Spleen (tissue), 11 donors: ENCODE measurements around the gene NEDD4L. TPM values are rescaled to one million over a fixed set of nuclear protein-coding genes. Genes with fewer than 3 reads are reported as not detected.

Source experiments
- DNase-seq: peaks from one replicate; pipeline ENCODE4 v3.0.0-alpha.2; 2020
- H3K27ac ChIP-seq, 8 donors: fragments of 200-600 bp; sonication (generic) in 7 of 8; 1 replicate in 4 of 8; 2 replicates in 4 of 8; pipeline versions ENCODE4 v1.5.0 to v1.8.0; 2016 to 2021; ENCODE audit warnings: inconsistent platforms in 4 of 8, mild to moderate bottlenecking in 4 of 8, moderate library complexity in 1 of 8
- H3K27me3 ChIP-seq, 7 donors: fragments of 200-600 bp; sonication (generic) in 6 of 7; replicated peaks in 1 of 7; 1 replicate in 4 of 7; 2 replicates in 3 of 7; pipeline versions ENCODE4 v1.5.0 to v1.8.0; 2016 to 2021; ENCODE audit warnings: inconsistent platforms in 3 of 7, mild to moderate bottlenecking in 1 of 7
- H3K36me3 ChIP-seq, 6 donors: fragments of 200-600 bp; sonication (generic) in 5 of 6; 1 replicate in 4 of 6; 2 replicates in 2 of 6; pipeline versions ENCODE4 v1.5.0 to v1.8.0; 2016 to 2021; ENCODE audit warnings: inconsistent platforms in 2 of 6
- H3K4me1 ChIP-seq, 6 donors: fragments of 200-600 bp; sonication (generic) in 5 of 6; 1 replicate in 3 of 6; 2 replicates in 3 of 6; pipeline versions ENCODE4 v1.5.0 to v1.8.0; 2016 to 2021; ENCODE audit warnings: inconsistent platforms in 3 of 6
- H3K4me3 ChIP-seq, 8 donors: fragments of 200-600 bp; sonication (generic) in 7 of 8; 1 replicate in 4 of 8; 2 replicates in 4 of 8; pipeline versions ENCODE4 v1.5.0 to v1.8.0; 2016 to 2021; ENCODE audit warnings: inconsistent platforms in 4 of 8, mild to moderate bottlenecking in 4 of 8, moderate library complexity in 2 of 8
- H3K9me3 ChIP-seq, 8 donors: fragments of 200-600 bp; sonication (generic) in 7 of 8; 1 replicate in 4 of 8; 2 replicates in 4 of 8; pipeline versions ENCODE4 v1.5.0 to v1.8.0; 2016 to 2021; ENCODE audit warnings: inconsistent platforms in 4 of 8
- CTCF ChIP-seq, 11 experiments: fragments of 200-600 bp in 7 of 11; fragments of 450-650 bp in 4 of 11; sonication (generic) in 4 of 11; IDR thresholded peaks in 8 of 11; conservative IDR thresholded peaks in 3 of 11; 1 replicate in 7 of 11; 2 replicates in 4 of 11; pipeline versions ENCODE4 v1.4.0 to v1.8.0; 2016 to 2021; ENCODE audit warnings: antibody characterized with exemption in 11 of 11, inconsistent platforms in 4 of 11, mild to moderate bottlenecking in 1 of 11
- POLR2A ChIP-seq, 3 donors: fragments of 450-650 bp; IDR thresholded peaks; one replicate each; pipeline ENCODE4 v1.5.1; 2017; ENCODE audit warnings: antibody characterized with exemption in 3 of 3, mild to moderate bottlenecking in 1 of 3
- POLR2AphosphoS5 ChIP-seq, 3 donors: sonication (generic); formaldehyde crosslinking; IDR thresholded peaks; one replicate each; pipeline ENCODE4 v1.5.1; 2017; ENCODE audit warnings: antibody characterized with exemption in 3 of 3
- WGBS, 5 donors: extraction: QIAGEN DNeasy Blood & Tissue Kit in 3 of 5; methylation state at CpG; one replicate each; pipeline versions ENCODE4 v1.1.5 to v1.1.7; 2013 to 2018; 5-methylcytosine and 5-hydroxymethylcytosine counted together
- intact Hi-C: fragments of 100-400 bp; cut with DNase I; formaldehyde crosslinking; loops from one replicate; pipeline ENCODE4 v1.15.0; 2023; ENCODE audit warnings: low total_unique reads
- polyA plus RNA-seq, 3 donors: library from polyadenylated mRNA; stranded (reverse); fragments of 200-250 nt; gene quantifications; one replicate each; pipeline ENCODE4 v1.2.1, GENCODE V29; 2013
- total RNA-seq, 7 donors: library from RNA; depleted of rRNA in 3 of 7; stranded (reverse); fragments of >200 nt in 3 of 7; fragmentation: NEBNext Ultra II Directional in 4 of 7; extraction: Animal tissue kit (Norgen Biotek cat#: 25700) in 4 of 7; gene quantifications; one replicate each; pipeline versions ENCODE4 v1.1.0 to v1.2.1, GENCODE V29; 2016 to 2021
- donor health status: healthy with polysubstance abuse.
- donor health status: DM: no; HTN: no; CAD: no; lungs with moderate emphysema.
- donor health status: DM: no; HTN: no; CAD: no.
- donor health status: Bipolar disorder and iron deficiency.
- donor health status: healthy.
- donor health status: DM: no; HTN: no; CAD: no.
- donor health status: DM: yes; HTN: yes; CAD: no.

The NEDD4L gene
- total and polyA plus RNA-seq, 10 donors, result 8.7 to 26.9 (median 18.3) TPM

- intact Hi-C loops, result no loop called here
- H3K27me3 ChIP-seq, result no peaks in the 10 kb centered on the region
- DNase-seq, result no peak
- H3K4me1 ChIP-seq, result peaks cover 0 to 10% (median 0%) of the 10 kb centered on the region in 6 donors
- TF ChIP-seq POLR2A (IDR thresholded peaks at IDR 0.05) (no peak), POLR2AphosphoS5 (IDR thresholded peaks at IDR 0.05) (no peak), CTCF (IDR thresholded peaks at IDR 0.05 in 8 of 11, conservative IDR thresholded peaks at IDR 0.05 in 3 of 11) (no peak)
- WGBS, 5 donors, result 88 to 95% (median 91%) methylated on average over 6 of the region's 6 CpGs
- no peak overlapping the region for H3K4me3 ChIP-seq
- H3K9me3 ChIP-seq, result no peaks in the 10 kb centered on the region
- H3K27ac ChIP-seq, result no peak overlapping the region
- H3K36me3 ChIP-seq, result no peaks in the 10 kb centered on the region
Measured at GRCh38 chr18:58284699-58285448, 240.8 kb downstream of the NEDD4L start.

- intact Hi-C loops, result no loop called here
- Histone ChIP-seq H3K4me3 (no peak overlapping the region), H3K36me3 (no peaks in the 10 kb centered on the region), H3K9me3 (no peaks in the 10 kb centered on the region), H3K27me3 (no peaks in the 10 kb centered on the region), H3K27ac (no peak overlapping the region), H3K4me1 (peaks cover 0 to 10% (median 0%) of the 10 kb centered on the region in 6 donors)
- TF ChIP-seq POLR2AphosphoS5 (IDR thresholded peaks at IDR 0.05), result no peak
- no peak for TF ChIP-seq POLR2A (IDR thresholded peaks at IDR 0.05)
- TF ChIP-seq CTCF (IDR thresholded peaks at IDR 0.05 in 8 of 11, conservative IDR thresholded peaks at IDR 0.05 in 3 of 11), result no peak
- WGBS, 5 donors, result 90 to 96% (median 92%) methylated on average over 4 of the region's 4 CpGs
- no peak for DNase-seq
Measured at GRCh38 chr18:58285449-58286130, 241.6 kb downstream of the NEDD4L start.

GRCh38 chr18:58286632-58287352 is 242.8 kb downstream of the NEDD4L start:
- WGBS, 5 donors, result 88 to 95% (median 89%) methylated on average over 4 of the region's 4 CpGs
- Histone ChIP-seq H3K9me3 (no peaks in the 10 kb centered on the region), H3K27ac (no peak overlapping the region), H3K36me3 (no peaks in the 10 kb centered on the region), H3K4me1 (peaks cover 0 to 10% (median 0%) of the 10 kb centered on the region in 6 donors), H3K4me3 (no peak overlapping the region), H3K27me3 (no peaks in the 10 kb centered on the region)
- intact Hi-C loops, result no loop called here
- TF ChIP-seq POLR2A (IDR thresholded peaks at IDR 0.05), result no peak
- no peak for TF ChIP-seq POLR2AphosphoS5 (IDR thresholded peaks at IDR 0.05)
- TF ChIP-seq CTCF (IDR thresholded peaks at IDR 0.05 in 8 of 11, conservative IDR thresholded peaks at IDR 0.05 in 3 of 11), result no peak
- DNase-seq, result no peak
